Activated CD8-positive, alpha-beta memory T cell treated with anti-CD3 and anti-CD28 coated beads, Interleukin-2, amount 50 U/mL, for 48 hours (primary cell): ENCODE results near the gene ACSL3.

ENCODE experiments used
- DNase-seq: peaks from one replicate; pipeline ENCODE4 v3.0.0-alpha.2; 2020

ACSL3 gene

GRCh38 chr2:222884114-222884771 lies 23.4 kb downstream of the ACSL3 start:
- DNase-seq = no peak

- no peak for DNase-seq
Observed at GRCh38 chr2:222884805-222885424, 24.1 kb downstream of the ACSL3 start.

DNA sequence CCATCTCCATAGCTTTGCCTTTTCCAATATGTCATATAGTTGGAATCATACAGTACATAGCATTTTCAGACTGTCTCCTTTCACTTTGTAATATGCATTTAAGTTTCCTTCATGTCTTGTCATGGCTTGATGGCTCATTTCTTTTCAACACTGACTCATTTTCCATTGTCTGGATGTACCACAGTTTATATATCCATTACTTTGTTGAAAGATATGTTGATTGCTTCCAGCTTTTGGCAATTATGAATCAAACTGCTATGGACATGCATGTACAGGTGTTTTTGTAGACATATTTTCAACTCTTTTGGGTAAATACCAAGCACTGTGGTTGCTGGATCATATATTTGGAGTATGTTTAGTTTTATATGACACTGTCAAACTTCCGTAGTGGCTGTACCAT lies 26.3 kb downstream of the ACSL3 start:
- no peak for DNase-seq

DNA sequence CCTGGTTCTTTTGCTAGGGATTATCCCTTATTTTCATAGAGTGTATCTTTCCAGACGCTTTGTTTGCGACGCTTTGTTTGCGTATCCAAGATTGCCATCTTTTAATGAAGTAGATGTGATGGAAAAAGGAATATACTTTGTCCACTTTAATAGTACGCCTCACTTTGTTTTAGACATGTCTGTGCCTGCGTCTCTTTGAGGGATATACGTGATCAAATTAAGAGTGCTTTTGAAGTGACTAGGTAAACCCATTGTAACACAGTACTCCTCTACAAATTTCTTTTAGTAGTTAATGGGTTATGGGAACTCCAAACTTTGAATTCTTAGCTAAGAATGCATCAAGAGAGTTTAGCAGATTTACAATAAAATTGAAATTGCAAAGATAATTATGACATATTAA lies 27.9 kb downstream of the ACSL3 start:
- no peak for DNase-seq

DNA sequence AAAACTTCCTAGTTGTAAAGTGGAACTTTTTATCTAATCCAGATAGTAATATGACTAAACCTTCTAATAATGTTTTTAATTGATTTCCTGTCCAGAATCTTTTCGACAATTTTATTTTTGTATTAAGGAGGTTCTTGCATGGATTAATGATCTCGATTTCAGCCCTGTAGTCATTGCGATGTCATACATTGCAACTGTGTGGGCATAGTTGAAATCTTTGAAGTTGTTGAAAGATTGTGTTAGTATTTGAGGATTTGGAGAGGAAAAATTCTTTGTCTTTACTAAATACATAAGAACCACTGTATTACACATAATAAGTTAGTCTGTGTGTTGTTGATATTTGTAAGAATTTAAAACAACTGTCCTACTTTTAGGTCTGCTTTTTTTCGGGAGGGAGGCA lies 31.1 kb downstream of the ACSL3 start:
- DNase-seq = no peak

DNA sequence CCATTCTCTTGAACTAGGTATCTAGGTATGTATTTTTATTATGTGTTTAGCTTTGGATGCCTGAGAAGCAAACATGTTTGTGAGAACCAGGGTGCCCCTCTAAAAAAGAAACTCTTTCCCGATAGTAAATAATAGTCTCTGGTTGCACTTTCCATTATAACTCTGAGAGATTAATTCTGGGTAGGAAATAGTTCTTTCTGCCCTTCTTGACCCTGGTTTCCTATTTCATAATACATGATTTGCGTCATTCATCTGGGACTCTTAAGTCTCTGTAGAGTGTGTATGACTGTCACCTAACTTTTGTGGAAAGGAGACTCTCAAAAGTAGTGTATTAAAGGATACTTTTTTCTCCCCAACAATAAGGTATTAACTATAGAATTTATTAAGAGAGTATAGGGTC lies 31.5 kb downstream of the ACSL3 start:
- no peak for DNase-seq

GRCh38 chr2:222892761-222893160 lies 31.9 kb downstream of the ACSL3 start:
- no peak for DNase-seq

GRCh38 chr2:222893716-222894115 lies 32.9 kb downstream of the ACSL3 start:
- no peak for DNase-seq

DNA sequence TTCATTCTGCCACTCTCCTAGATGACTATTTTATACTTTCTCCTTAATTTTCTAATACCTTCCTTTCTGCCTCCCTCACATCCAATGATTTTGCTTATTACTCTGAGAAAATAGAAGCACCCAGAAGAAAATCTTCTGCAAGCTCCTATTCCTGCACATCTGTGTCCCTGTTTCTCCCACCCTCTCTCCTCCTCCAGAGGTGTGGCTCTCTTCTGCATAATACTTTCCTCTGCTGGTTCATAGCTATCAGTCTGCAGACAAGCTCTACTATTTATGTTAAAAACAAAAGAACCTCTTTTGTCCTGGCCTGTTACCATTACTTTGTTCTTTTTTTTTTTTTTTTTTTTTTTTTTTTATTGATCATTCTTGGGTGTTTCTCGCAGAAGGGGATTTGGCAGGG lies 34.3 kb downstream of the ACSL3 start:
- DNase-seq = no peak

GRCh38 chr2:222897898-222898297 lies 37.1 kb downstream of the ACSL3 start:
- no peak for DNase-seq

- no peak for DNase-seq
Observed at GRCh38 chr2:222899413-222900181, 38.8 kb downstream of the ACSL3 start.

- no peak for DNase-seq
Observed at GRCh38 chr2:222900354-222900753, 39.5 kb downstream of the ACSL3 start.

GRCh38 chr2:222902660-222903059 lies 41.8 kb downstream of the ACSL3 start:
- no peak for DNase-seq

DNA sequence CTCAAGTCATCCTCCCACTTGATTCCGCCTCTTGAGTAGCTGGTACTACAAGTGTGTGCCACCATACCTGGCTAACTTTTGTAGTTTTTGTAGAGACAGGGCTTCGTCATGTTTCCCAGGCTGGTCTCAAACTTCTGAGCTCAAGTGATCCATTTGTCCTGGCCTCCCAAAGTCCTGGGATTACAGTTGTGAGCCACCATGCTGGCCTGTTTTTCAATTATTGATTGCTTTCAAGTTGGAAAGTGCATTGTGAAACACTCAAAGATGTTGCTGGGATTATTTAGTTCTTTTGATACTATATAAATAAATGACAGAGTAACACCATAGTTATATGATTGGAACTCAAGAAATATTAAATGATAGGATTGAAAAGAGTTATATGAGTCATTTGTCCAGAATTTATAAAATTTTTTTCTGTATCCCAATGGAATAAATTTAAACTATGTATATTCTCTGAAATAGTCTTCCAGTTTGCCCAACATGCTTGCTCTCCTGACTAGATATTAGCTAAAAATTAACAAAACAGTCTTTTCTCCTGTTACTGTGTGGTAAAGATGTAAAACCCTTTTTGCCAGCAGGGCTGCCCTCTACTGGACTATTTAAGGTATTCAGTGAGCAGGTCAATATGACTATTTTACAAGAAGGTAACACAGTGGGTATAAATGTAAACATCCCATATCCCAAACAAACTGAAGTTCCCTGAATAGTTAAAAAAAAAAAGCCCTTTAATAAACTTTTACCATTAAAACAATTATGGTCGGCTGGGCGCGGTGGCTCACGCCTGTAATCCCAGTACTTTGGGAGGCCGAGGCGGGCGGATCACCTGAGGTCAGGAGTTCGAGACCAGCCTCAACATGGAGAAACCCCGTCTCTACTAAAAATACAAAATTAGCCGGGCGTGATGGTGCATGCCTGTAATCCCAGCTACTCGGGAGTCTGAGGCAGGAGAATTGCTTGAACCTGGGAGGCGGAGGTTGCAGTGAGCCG lies 42.7 kb downstream of the ACSL3 start:
- DNase-seq = no peak

- no peak for DNase-seq
Observed at GRCh38 chr2:222904557-222905258, 43.9 kb downstream of the ACSL3 start.

DNA sequence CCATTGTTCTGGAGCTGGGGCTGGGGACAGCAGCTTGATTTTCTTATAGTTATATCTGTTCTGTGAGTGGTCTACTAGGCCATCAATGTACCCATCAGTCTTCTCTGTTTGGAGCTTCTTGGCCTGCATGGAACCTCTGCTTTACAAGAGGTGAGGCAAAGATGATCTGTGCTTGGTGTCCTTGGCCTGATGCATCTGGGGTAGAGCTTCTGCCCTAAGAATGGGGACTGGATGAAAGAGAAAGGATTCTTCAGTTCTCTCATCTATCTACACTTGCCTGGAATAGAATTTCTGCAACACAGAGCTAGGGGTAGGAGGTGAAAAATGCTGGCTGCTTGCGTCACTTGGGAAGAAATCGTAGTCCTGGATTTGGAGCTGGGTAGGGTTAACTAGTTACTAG lies 46.2 kb downstream of the ACSL3 start:
- no peak for DNase-seq

DNA sequence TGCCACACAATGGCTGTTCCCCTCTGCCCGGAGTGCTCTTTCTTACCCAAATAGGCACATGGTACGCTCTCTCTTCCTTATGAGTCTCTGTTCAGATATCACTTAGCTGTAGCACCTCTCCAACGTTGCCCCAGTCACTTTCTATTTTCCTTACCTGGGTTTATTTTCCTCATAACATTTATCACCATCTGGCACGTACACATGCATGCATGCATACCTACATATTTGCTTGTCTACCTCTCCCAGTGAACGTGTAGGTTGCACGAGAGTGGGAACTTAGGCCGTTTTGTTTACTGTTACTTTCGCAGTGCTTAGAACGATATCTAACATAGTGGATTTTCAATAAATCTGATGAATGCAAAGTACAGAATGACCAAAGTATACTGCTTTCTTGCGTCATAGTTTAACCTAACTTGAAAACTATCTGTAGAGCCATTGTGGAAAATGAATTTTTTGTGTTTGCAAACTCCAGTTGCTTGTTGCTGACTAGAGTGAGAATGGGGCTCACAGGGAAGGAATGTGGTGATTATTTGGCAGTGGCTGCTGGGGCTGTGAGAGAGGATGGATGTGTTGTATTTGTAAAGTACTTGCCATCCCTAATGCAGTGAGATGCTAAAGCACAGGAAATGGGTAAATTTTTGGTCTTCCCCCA lies 47.1 kb downstream of the ACSL3 start:
- no peak for DNase-seq

DNA sequence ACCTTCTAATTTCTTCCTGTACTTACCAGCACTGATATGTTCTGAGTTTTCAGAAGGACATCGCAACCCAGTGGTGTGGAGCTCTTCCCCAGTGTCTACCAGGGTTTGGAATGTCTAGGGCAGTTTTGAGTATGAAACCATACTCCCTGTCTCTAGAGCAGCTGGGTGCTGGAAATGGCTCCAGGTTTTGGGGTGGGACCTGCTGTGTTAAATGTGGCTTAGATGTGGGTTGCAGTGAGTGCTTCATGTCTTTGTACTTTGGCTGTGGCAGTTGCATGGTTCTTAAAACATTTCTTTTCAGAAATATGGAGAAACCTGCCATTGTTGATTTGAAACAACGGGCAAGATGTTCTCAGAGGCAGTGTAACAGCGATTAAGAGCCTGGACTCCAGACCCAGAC lies 48.5 kb downstream of the ACSL3 start:
- DNase-seq = no peak

DNA sequence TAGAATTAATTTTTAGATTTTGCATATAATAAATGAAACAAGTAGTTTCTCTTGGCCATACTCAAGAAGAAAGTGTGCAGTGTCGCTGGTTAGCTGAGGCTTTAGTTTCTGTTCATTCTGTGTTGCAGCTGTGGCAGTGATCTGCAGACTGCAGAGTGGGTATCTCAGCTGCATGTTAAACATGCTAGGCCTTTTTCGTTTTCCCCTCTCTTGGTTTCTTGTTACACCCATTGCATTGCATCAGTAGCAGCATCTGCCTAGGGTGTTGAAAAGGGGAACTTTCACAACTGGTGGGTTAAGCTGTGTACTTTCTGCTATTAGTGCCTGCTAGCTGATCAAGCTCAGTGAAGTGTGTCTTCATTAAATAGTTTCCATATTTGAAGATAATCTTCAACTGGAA lies 51.3 kb downstream of the ACSL3 start:
- DNase-seq = no peak

- DNase-seq = no peak
Observed at GRCh38 chr2:222912776-222913175, 51.9 kb downstream of the ACSL3 start.

DNA sequence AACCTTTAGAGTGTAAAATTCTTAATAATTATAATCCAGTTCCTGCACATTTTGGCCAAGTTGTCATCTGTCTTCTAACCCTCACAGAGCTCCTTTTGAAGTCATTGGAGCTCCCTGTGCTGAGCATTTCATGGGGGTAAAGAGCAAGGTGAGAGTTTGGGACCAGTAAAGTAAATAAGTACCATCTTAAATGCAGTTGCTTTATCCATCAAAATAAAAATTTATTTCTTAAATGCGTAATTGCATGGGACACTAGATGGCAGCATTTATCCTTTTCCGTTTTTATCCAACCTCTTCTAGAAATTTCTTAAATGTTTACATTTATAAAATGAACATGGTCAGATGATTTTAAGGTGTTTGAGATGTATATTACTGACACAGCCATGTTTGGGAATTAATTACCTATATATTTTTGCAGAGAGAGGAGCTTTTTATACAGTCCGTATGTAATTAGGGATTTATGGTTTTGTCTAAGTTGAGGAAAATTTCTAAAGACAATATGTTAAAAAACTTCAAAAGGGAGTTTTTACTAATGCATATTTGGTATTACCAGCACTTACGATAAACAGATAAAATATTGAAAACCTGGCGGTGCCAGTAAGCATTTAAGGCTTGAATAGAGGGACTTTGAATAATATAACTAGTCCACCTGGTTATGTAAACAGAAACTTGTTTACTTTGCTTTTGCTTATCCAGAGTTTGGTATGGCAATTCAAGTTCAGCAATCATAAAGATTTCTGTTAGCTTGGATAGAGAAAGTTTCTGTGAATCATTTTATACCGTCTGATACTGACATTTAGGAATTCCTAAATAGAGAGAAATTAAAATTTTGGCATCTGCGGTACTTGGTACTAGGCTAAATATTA lies 54.5 kb downstream of the ACSL3 start:
- DNase-seq = no peak
